HepG2 (cell line): Measurements from ENCODE around the gene COMMD2. TPM values are rescaled to one million over a fixed set of nuclear protein-coding genes. Genes with fewer than 3 reads are reported as not detected.

Experiments
- ARID5B ChIP-seq: IDR thresholded peaks from 2 replicates; pipeline ENCODE4 v1.4.0; 2020; ENCODE audit warnings: mild to moderate bottlenecking, missing genetic modification reagents
- CC2D1A ChIP-seq: sonication (generic); formaldehyde crosslinking; IDR thresholded peaks from 2 replicates; pipeline ENCODE4 v1.8.1; 2023; ENCODE audit warnings: mild to moderate bottlenecking, missing genetic modification reagents
- CEBPG ChIP-seq: IDR thresholded peaks from 2 replicates; pipeline ENCODE4 v1.6.1; 2016
- DPF2 ChIP-seq: sonication (generic); formaldehyde crosslinking; IDR thresholded peaks from 2 replicates; pipeline ENCODE4 v1.4.0; 2020; ENCODE audit warnings: mild to moderate bottlenecking, low read depth, missing genetic modification reagents, borderline replicate concordance
- KDM5A ChIP-seq: fragments of 200-600 bp; sonication (generic); IDR thresholded peaks from 2 replicates; pipeline ENCODE4 v1.7.0; 2018; ENCODE audit warnings: antibody characterized with exemption, mild to moderate bottlenecking, low read length, borderline replicate concordance
- KLF16 ChIP-seq, 2 experiments: sonication (generic) in 1 of 2; formaldehyde crosslinking in 1 of 2; IDR thresholded peaks; 2 replicates each; pipeline versions ENCODE4 v1.6.1 to v1.8.0; 2016 to 2023; ENCODE audit warnings: missing genetic modification reagents in 2 of 2, missing compliant biosample characterization in 1 of 2
- MAFG ChIP-seq: sonication (generic); formaldehyde crosslinking; IDR thresholded peaks from 2 replicates; pipeline ENCODE4 v1.5.1; 2020; ENCODE audit warnings: mild to moderate bottlenecking, missing genetic modification reagents
- PBX2 ChIP-seq: IDR thresholded peaks from 2 replicates; pipeline ENCODE4 v1.6.1; 2016; ENCODE audit warnings: control low read depth
- PHF8 ChIP-seq: sonication (generic); formaldehyde crosslinking; IDR thresholded peaks from 2 replicates; pipeline ENCODE4 v1.5.0; 2020; ENCODE audit warnings: missing genetic modification reagents
- THAP11 ChIP-seq: IDR thresholded peaks from 2 replicates; pipeline ENCODE4 v1.6.1; 2016; ENCODE audit warnings: missing biosample characterization, missing genetic modification reagents
- ZNF232 ChIP-seq: sonication (generic); formaldehyde crosslinking; IDR thresholded peaks from 2 replicates; pipeline ENCODE4 v1.4.0; 2020; ENCODE audit warnings: missing genetic modification reagents, borderline replicate concordance
- polyA plus RNA-seq, 8 experiments: library from polyadenylated mRNA; depleted of rRNA in 3 of 8; stranded (reverse) in 7 of 8; unstranded in 1 of 8; fragments of >200 nt; fragmentation: Illumina TruSeq in 4 of 8; extraction: Trizol in 4 of 8; gene quantifications; 2 replicates each; pipeline versions ENCODE4 v1.2.1 to v1.2.3, GENCODE V29; 2011 to 2016; ENCODE audit warnings: low read depth in 4 of 8, missing spikeins in 1 of 8, mixed read lengths in 1 of 8; ENCODE audit not compliant: insufficient read depth in 1 of 8
- total RNA-seq, 5 experiments: library from RNA; depleted of rRNA; stranded (reverse); fragments of >200 nt; fragmentation: Illumina TruSeq; extraction: Trizol; gene quantifications; 2 replicates each; pipeline ENCODE4 v1.2.3, GENCODE V29; 2016; ENCODE audit warnings: low read depth in 1 of 5
- TF ChIP-seq, protein P1 (sequence below): sonication (generic); formaldehyde crosslinking; IDR thresholded peaks from 2 replicates; pipeline ENCODE4 v1.5.0; 2020; ENCODE audit warnings: missing genetic modification reagents, mild to moderate bottlenecking, borderline replicate concordance
- TF ChIP-seq, protein P2 (sequence below): sonication (generic); formaldehyde crosslinking; IDR thresholded peaks from 2 replicates; pipeline ENCODE4 v1.4.0; 2020; ENCODE audit warnings: missing genetic modification reagents
- TF ChIP-seq, protein P3 (sequence below): sonication (generic); formaldehyde crosslinking; IDR thresholded peaks from 2 replicates; pipeline ENCODE4 v1.5.1; 2020; ENCODE audit warnings: mild to moderate bottlenecking, missing genetic modification reagents, moderate library complexity

Gene COMMD2
- total and polyA plus RNA-seq, 2 of the 13 experiments (the other 11 are each of a cell fraction or from before 2014, with no cell fraction given): 33.0 to 57.6 TPM

DNA sequence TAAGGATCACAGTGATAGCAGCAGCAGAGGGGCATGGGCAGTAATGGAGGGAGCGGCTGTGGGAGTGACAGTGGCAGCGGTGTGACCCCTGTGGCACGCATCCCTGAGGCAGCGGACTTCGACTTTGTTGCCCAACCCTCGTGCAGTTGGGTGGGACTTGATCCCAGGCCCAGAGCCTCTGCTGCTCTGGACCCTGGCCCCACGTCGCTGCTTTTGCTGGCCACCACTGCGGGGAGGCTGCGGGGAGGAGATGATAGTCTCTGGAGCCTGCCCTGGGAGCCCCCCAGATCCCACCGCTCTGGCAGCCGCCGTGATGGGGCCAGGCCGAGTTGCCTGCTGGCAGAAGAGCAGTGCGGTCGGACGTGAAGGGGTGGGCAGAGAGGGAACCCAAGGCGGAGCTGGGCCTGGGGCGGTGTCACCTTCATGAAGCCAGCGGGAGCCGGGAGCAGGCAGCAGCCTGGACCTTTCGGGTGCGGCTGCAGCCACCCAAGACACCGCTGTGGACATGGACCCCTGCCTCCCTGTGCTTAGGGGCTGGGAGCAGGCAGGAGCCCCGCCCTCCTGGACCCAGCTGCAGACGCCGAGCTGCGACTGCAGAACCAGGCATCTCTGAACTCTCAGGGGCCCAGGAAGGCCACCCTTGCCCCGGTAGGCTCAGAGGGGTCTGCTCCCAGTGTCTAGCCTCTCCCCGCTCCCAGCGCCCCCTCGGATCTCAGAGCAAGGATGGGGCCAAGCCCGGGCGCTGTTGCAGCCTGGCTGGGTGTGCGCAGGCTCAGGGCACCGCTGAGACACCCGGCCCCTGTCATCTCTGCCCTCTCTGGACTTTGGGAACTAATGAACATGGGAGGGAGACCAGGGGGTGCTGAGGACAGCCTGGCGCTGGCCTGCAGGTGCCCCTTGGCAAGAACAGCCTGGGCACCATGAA, 38.3 kb downstream of the COMMD2 start (continued):
- TF ChIP-seq, protein P1, sequence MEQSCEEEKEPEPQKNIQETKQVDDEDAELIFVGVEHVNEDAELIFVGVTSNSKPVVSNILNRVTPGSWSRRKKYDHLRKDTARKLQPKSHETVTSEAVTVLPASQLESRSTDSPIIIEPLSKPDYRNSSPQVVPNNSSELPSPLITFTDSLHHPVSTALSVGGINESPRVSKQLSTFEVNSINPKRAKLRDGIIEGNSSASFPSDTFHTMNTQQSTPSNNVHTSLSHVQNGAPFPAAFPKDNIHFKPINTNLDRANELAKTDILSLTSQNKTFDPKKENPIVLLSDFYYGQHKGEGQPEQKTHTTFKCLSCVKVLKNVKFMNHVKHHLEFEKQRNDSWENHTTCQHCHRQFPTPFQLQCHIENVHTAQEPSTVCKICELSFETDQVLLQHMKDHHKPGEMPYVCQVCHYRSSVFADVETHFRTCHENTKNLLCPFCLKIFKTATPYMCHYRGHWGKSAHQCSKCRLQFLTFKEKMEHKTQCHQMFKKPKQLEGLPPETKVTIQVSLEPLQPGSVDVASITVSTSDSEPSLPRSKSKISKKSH (CRISPR knock-in tag): peak; percentile 75; the same call in 1 of the 2 replicates
- no peak for TF ChIP-seq KLF16 (CRISPR knock-in tag; IDR thresholded peaks at IDR 0.05)
- no peak for TF ChIP-seq THAP11 (CRISPR knock-in tag)
- TF ChIP-seq CC2D1A: no peak
- TF ChIP-seq DPF2 (CRISPR knock-in tag): peak; percentile 70; the same call in 1 of the 2 replicates
- peak; percentile 56; the same call in 1 of the 2 replicates for TF ChIP-seq ARID5B (CRISPR knock-in tag)
- peak; percentile 47 for TF ChIP-seq PHF8
- no peak for TF ChIP-seq KDM5A
- TF ChIP-seq, protein P2, sequence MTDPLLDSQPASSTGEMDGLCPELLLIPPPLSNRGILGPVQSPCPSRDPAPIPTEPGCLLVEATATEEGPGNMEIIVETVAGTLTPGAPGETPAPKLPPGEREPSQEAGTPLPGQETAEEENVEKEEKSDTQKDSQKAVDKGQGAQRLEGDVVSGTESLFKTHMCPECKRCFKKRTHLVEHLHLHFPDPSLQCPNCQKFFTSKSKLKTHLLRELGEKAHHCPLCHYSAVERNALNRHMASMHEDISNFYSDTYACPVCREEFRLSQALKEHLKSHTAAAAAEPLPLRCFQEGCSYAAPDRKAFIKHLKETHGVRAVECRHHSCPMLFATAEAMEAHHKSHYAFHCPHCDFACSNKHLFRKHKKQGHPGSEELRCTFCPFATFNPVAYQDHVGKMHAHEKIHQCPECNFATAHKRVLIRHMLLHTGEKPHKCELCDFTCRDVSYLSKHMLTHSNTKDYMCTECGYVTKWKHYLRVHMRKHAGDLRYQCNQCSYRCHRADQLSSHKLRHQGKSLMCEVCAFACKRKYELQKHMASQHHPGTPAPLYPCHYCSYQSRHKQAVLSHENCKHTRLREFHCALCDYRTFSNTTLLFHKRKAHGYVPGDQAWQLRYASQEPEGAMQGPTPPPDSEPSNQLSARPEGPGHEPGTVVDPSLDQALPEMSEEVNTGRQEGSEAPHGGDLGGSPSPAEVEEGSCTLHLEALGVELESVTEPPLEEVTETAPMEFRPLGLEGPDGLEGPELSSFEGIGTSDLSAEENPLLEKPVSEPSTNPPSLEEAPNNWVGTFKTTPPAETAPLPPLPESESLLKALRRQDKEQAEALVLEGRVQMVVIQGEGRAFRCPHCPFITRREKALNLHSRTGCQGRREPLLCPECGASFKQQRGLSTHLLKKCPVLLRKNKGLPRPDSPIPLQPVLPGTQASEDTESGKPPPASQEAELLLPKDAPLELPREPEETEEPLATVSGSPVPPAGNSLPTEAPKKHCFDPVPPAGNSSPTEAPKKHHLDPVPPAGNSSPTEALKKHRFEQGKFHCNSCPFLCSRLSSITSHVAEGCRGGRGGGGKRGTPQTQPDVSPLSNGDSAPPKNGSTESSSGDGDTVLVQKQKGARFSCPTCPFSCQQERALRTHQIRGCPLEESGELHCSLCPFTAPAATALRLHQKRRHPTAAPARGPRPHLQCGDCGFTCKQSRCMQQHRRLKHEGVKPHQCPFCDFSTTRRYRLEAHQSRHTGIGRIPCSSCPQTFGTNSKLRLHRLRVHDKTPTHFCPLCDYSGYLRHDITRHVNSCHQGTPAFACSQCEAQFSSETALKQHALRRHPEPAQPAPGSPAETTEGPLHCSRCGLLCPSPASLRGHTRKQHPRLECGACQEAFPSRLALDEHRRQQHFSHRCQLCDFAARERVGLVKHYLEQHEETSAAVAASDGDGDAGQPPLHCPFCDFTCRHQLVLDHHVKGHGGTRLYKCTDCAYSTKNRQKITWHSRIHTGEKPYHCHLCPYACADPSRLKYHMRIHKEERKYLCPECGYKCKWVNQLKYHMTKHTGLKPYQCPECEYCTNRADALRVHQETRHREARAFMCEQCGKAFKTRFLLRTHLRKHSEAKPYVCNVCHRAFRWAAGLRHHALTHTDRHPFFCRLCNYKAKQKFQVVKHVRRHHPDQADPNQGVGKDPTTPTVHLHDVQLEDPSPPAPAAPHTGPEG (CRISPR knock-in tag): no peak
- TF ChIP-seq PBX2 (CRISPR knock-in tag): no peak
- TF ChIP-seq ZNF232 (CRISPR knock-in tag): no peak
- TF ChIP-seq CEBPG: peak; percentile 84
- no peak for TF ChIP-seq MAFG (CRISPR knock-in tag)
- TF ChIP-seq, protein P3, sequence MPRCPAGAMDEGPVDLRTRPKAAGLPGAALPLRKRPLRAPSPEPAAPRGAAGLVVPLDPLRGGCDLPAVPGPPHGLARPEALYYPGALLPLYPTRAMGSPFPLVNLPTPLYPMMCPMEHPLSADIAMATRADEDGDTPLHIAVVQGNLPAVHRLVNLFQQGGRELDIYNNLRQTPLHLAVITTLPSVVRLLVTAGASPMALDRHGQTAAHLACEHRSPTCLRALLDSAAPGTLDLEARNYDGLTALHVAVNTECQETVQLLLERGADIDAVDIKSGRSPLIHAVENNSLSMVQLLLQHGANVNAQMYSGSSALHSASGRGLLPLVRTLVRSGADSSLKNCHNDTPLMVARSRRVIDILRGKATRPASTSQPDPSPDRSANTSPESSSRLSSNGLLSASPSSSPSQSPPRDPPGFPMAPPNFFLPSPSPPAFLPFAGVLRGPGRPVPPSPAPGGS (CRISPR knock-in tag): no peak
